HepG2 (cell line): ENCODE results near the gene SLC48A1. TPM values are rescaled to one million over a fixed set of nuclear protein-coding genes. Genes with fewer than 3 reads are reported as not detected.

ENCODE experiments used
- AGO1 ChIP-seq: fragments of 200-400 bp; formaldehyde crosslinking; IDR thresholded peaks from 2 replicates; pipeline ENCODE4 v1.6.1; 2017; ENCODE audit warnings: mild to moderate bottlenecking, low read depth, low read length, moderate library complexity; ENCODE audit not compliant: poor library complexity, severe bottlenecking
- CBFB ChIP-seq: sonication (generic); formaldehyde crosslinking; IDR thresholded peaks from 2 replicates; pipeline ENCODE4 v1.4.0; 2020; ENCODE audit warnings: missing genetic modification reagents
- EED ChIP-seq: sonication (generic); formaldehyde crosslinking; IDR thresholded peaks from 2 replicates; pipeline ENCODE4 v1.5.0; 2020; ENCODE audit warnings: mild to moderate bottlenecking, missing genetic modification reagents
- ETV5 ChIP-seq: IDR thresholded peaks from 2 replicates; pipeline ENCODE4 v1.6.1; 2018; ENCODE audit warnings: missing biosample characterization, missing genetic modification reagents, inconsistent platforms, borderline replicate concordance
- FOXM1 ChIP-seq: sonication (generic); formaldehyde crosslinking; IDR thresholded peaks from 2 replicates; pipeline ENCODE4 v1.5.0; 2020; ENCODE audit warnings: missing genetic modification reagents
- HINFP ChIP-seq: sonication (generic); formaldehyde crosslinking; IDR thresholded peaks from 2 replicates; pipeline ENCODE4 v1.4.0; 2020; ENCODE audit warnings: low read depth, mild to moderate bottlenecking, missing genetic modification reagents
- HNRNPUL1 ChIP-seq: fragments of 200-400 bp; formaldehyde crosslinking; IDR thresholded peaks from 2 replicates; pipeline ENCODE4 v1.6.1; 2017; ENCODE audit warnings: low read depth, mild to moderate bottlenecking, low read length, moderate library complexity
- KDM3A ChIP-seq: IDR thresholded peaks from 2 replicates; pipeline ENCODE4 v1.6.1; 2018; ENCODE audit warnings: low read depth, missing compliant biosample characterization
- MAFK ChIP-seq, 2 experiments: IDR thresholded peaks in 1 of 2; conservative IDR thresholded peaks in 1 of 2; 2 replicates each; pipeline ENCODE4 v1.6.1; 2011; ENCODE audit warnings: improper control_type of control experiment in 2 of 2, low read length in 2 of 2
- MIER3 ChIP-seq: IDR thresholded peaks from 2 replicates; pipeline ENCODE4 v1.6.1; 2016; ENCODE audit warnings: missing compliant biosample characterization, borderline replicate concordance
- NFYC ChIP-seq: IDR thresholded peaks from 2 replicates; pipeline ENCODE4 v1.6.1; 2016; ENCODE audit warnings: missing genetic modification reagents, missing compliant biosample characterization
- PAX8 ChIP-seq: sonication (generic); formaldehyde crosslinking; IDR thresholded peaks from 2 replicates; pipeline ENCODE4 v1.8.0; 2022; ENCODE audit warnings: mild to moderate bottlenecking, missing genetic modification reagents, borderline replicate concordance
- PRMT3 ChIP-seq: sonication (generic); formaldehyde crosslinking; IDR thresholded peaks from 2 replicates; pipeline ENCODE4 v1.8.1; 2022; ENCODE audit warnings: low read depth, mild to moderate bottlenecking, moderate library complexity, missing genetic modification reagents, borderline replicate concordance
- SP1 ChIP-seq, 2 experiments: fragments of 450-650 bp in 1 of 2; sonication (generic) in 1 of 2; formaldehyde crosslinking in 1 of 2; IDR thresholded peaks; 2 replicates each; pipeline versions ENCODE4 v1.4.0 to v1.6.1; 2016 to 2020; ENCODE audit warnings: missing genetic modification reagents in 1 of 2
- TBX3 ChIP-seq: fragments of 450-650 bp; IDR thresholded peaks from 2 replicates; pipeline ENCODE4 v1.6.1; 2017; ENCODE audit warnings: antibody characterized with exemption, mild to moderate bottlenecking, inconsistent platforms, borderline replicate concordance
- TRIM24 ChIP-seq: sonication (generic); formaldehyde crosslinking; IDR thresholded peaks from 2 replicates; pipeline ENCODE4 v1.8.0; 2022; ENCODE audit warnings: mild to moderate bottlenecking, missing genetic modification reagents
- XRCC5 ChIP-seq: fragments of 200-400 bp; formaldehyde crosslinking; optimal IDR thresholded peaks from 2 replicates; pipeline ENCODE3; 2017; ENCODE audit warnings: mild to moderate bottlenecking, low read length
- YEATS2 ChIP-seq: sonication (generic); formaldehyde crosslinking; IDR thresholded peaks from 2 replicates; pipeline ENCODE4 v1.4.0; 2020; ENCODE audit warnings: missing genetic modification reagents, borderline replicate concordance
- ZMYM3 ChIP-seq: sonication (generic); formaldehyde crosslinking; IDR thresholded peaks from 2 replicates; pipeline ENCODE4 v1.5.1; 2020; ENCODE audit warnings: mild to moderate bottlenecking, missing genetic modification reagents
- ZNF160 ChIP-seq: sonication (generic); formaldehyde crosslinking; IDR thresholded peaks from 2 replicates; pipeline ENCODE4 v1.8.0; 2022; ENCODE audit warnings: mild to moderate bottlenecking, inconsistent platforms, missing genetic modification reagents
- ZNF350 ChIP-seq: sonication (generic); formaldehyde crosslinking; IDR thresholded peaks from 2 replicates; pipeline ENCODE4 v1.4.0; 2020; ENCODE audit warnings: mild to moderate bottlenecking, low read depth, missing genetic modification reagents, borderline replicate concordance
- ZNF383 ChIP-seq: sonication (generic); formaldehyde crosslinking; IDR thresholded peaks from 2 replicates; pipeline ENCODE4 v1.4.0; 2020; ENCODE audit warnings: missing genetic modification reagents, mild to moderate bottlenecking, borderline replicate concordance
- ZNF501 ChIP-seq: sonication (generic); formaldehyde crosslinking; IDR thresholded peaks from 2 replicates; pipeline ENCODE4 v1.5.1; 2020; ENCODE audit warnings: mild to moderate bottlenecking, moderate library complexity, missing genetic modification reagents
- ZNF510 ChIP-seq: sonication (generic); formaldehyde crosslinking; IDR thresholded peaks from 2 replicates; pipeline ENCODE4 v1.4.0; 2020; ENCODE audit warnings: low read depth, mild to moderate bottlenecking, missing genetic modification reagents
- ZNF567 ChIP-seq: sonication (generic); formaldehyde crosslinking; IDR thresholded peaks from 2 replicates; pipeline ENCODE4 v1.8.1; 2023; ENCODE audit warnings: mild to moderate bottlenecking, missing genetic modification reagents, borderline replicate concordance
- ZNF766 ChIP-seq: sonication (generic); formaldehyde crosslinking; IDR thresholded peaks from 2 replicates; pipeline ENCODE4 v1.5.0; 2020; ENCODE audit warnings: missing genetic modification reagents, borderline replicate concordance
- polyA plus RNA-seq, 8 experiments: library from polyadenylated mRNA; depleted of rRNA in 3 of 8; stranded (reverse) in 7 of 8; unstranded in 1 of 8; fragments of >200 nt; fragmentation: Illumina TruSeq in 4 of 8; extraction: Trizol in 4 of 8; gene quantifications; 2 replicates each; pipeline versions ENCODE4 v1.2.1 to v1.2.3, GENCODE V29; 2011 to 2016; ENCODE audit warnings: low read depth in 4 of 8, missing spikeins in 1 of 8, mixed read lengths in 1 of 8; ENCODE audit not compliant: insufficient read depth in 1 of 8
- total RNA-seq, 5 experiments: library from RNA; depleted of rRNA; stranded (reverse); fragments of >200 nt; fragmentation: Illumina TruSeq; extraction: Trizol; gene quantifications; 2 replicates each; pipeline ENCODE4 v1.2.3, GENCODE V29; 2016; ENCODE audit warnings: low read depth in 1 of 5
- TF ChIP-seq, protein P1 (sequence below): sonication (generic); formaldehyde crosslinking; IDR thresholded peaks from 2 replicates; pipeline ENCODE4 v1.5.1; 2020; ENCODE audit warnings: missing genetic modification reagents, mild to moderate bottlenecking, borderline replicate concordance
- TF ChIP-seq, protein P2 (sequence below): sonication (generic); formaldehyde crosslinking; IDR thresholded peaks from 2 replicates; pipeline ENCODE4 v1.8.1; 2023; ENCODE audit warnings: mild to moderate bottlenecking, missing genetic modification reagents, borderline replicate concordance
- TF ChIP-seq, protein P3 (sequence below): fragments of 450-650 bp; IDR thresholded peaks from 2 replicates; pipeline ENCODE4 v1.6.1; 2017

The SLC48A1 gene
- total and polyA plus RNA-seq, 2 of the 13 experiments (the other 11 are each of a cell fraction or from before 2014, with no cell fraction given), result 2.2 to 3.7 TPM

DNA sequence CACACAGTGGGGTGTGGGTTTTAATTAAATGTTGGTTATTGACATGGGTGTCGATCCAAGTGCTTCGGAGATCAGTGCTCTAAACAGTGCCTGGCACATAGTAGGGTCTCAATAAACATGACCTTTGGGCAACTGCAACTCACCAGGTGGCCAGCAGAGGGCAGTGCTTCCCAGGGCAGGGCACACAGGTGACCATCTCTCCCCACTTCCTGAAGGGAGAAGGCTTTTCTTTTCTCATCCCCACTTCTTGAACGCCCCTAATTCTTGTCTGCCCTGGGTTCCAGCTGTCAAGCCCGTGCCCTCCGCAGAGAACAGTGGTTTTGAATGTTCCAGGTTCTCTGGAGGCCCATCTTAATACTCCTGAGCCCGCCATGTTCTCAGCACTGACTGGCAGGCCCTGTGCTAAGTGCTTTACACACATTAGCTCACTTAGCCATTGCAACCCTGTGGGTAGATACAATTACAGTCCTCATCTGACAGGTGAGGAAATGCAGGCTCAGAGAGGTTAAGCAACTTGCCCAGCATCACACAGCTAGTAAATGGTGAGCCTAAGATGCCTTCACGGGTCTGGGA lies 30.7 kb upstream of the SLC48A1 start (continued):
- TF ChIP-seq ZNF383 (CRISPR knock-in tag), result no peak
- no peak for TF ChIP-seq CBFB (CRISPR knock-in tag)
- TF ChIP-seq, protein P1, sequence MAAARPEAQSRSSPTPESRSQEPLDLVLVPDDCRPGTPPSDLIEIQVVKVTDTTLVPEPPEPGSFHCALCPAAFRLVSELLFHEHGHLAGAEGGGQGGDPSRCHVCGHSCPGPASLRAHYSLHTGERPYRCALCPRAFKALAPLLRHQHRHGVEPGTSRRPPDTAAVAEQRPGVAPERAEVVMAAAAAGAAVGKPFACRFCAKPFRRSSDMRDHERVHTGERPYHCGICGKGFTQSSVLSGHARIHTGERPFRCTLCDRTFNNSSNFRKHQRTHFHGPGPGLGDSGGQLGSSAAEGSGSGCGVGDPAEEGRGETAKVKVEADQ, result no peak
- no peak for TF ChIP-seq TRIM24
- TF ChIP-seq FOXM1 (CRISPR knock-in tag), result no peak
- TF ChIP-seq PAX8, result no peak
- TF ChIP-seq AGO1, result no peak
- TF ChIP-seq HNRNPUL1, result no peak
- no peak for TF ChIP-seq ZNF510 (CRISPR knock-in tag)
- no peak for TF ChIP-seq TBX3
- no peak for TF ChIP-seq MAFK (conservative IDR thresholded peaks at IDR 0.05 in 1 of 2, IDR thresholded peaks at IDR 0.05 in 1 of 2; ENCODE audit: low read length in 2 of 2)
- no peak for TF ChIP-seq ETV5 (CRISPR knock-in tag)
- TF ChIP-seq, protein P2, sequence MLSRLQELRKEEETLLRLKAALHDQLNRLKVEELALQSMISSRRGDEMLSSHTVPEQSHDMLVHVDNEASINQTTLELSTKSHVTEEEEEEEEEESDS (CRISPR knock-in tag), result no peak
- no peak for TF ChIP-seq EED (CRISPR knock-in tag)
- TF ChIP-seq ZMYM3, result peak; percentile 56; the same call in 1 of the 2 replicates
- no peak for TF ChIP-seq ZNF350
- TF ChIP-seq ZNF567 (CRISPR knock-in tag), result no peak
- TF ChIP-seq, protein P3, sequence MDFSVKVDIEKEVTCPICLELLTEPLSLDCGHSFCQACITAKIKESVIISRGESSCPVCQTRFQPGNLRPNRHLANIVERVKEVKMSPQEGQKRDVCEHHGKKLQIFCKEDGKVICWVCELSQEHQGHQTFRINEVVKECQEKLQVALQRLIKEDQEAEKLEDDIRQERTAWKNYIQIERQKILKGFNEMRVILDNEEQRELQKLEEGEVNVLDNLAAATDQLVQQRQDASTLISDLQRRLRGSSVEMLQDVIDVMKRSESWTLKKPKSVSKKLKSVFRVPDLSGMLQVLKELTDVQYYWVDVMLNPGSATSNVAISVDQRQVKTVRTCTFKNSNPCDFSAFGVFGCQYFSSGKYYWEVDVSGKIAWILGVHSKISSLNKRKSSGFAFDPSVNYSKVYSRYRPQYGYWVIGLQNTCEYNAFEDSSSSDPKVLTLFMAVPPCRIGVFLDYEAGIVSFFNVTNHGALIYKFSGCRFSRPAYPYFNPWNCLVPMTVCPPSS, result no peak
- TF ChIP-seq YEATS2 (CRISPR knock-in tag), result no peak
- peak; percentile 36 for TF ChIP-seq XRCC5
- TF ChIP-seq HINFP (CRISPR knock-in tag), result no peak
- no peak for TF ChIP-seq ZNF160 (CRISPR knock-in tag)
- no peak for TF ChIP-seq ZNF766 (CRISPR knock-in tag)
- no peak for TF ChIP-seq MIER3 (CRISPR knock-in tag)
- TF ChIP-seq SP1 (IDR thresholded peaks at IDR 0.05), result no peak
- TF ChIP-seq SP1 (CRISPR knock-in tag; IDR thresholded peaks at IDR 0.05), result no peak
- no peak for TF ChIP-seq PRMT3 (CRISPR knock-in tag)
- no peak for TF ChIP-seq NFYC (CRISPR knock-in tag)
- no peak for TF ChIP-seq KDM3A
- no peak for TF ChIP-seq ZNF501
